Esophagus muscularis mucosa (tissue), 3 donors: ENCODE measurements around the gene HS3ST4.

Experiments
- EP300 ChIP-seq: sonication (generic); formaldehyde crosslinking; IDR thresholded peaks from one replicate; pipeline ENCODE4 v1.6.1; 2017; ENCODE audit warnings: antibody characterized with exemption
- TF ChIP-seq, protein P1 (sequence below), 3 experiments: fragments of 200-600 bp in 2 of 3; fragments of 450-650 bp in 1 of 3; sonication (generic) in 2 of 3; IDR thresholded peaks; one replicate each; pipeline ENCODE4 v1.5.1; 2017 to 2019; ENCODE audit warnings: antibody characterized with exemption in 3 of 3, mild to moderate bottlenecking in 2 of 3, moderate library complexity in 1 of 3

- no peak for TF ChIP-seq EP300
- TF ChIP-seq, protein P1, sequence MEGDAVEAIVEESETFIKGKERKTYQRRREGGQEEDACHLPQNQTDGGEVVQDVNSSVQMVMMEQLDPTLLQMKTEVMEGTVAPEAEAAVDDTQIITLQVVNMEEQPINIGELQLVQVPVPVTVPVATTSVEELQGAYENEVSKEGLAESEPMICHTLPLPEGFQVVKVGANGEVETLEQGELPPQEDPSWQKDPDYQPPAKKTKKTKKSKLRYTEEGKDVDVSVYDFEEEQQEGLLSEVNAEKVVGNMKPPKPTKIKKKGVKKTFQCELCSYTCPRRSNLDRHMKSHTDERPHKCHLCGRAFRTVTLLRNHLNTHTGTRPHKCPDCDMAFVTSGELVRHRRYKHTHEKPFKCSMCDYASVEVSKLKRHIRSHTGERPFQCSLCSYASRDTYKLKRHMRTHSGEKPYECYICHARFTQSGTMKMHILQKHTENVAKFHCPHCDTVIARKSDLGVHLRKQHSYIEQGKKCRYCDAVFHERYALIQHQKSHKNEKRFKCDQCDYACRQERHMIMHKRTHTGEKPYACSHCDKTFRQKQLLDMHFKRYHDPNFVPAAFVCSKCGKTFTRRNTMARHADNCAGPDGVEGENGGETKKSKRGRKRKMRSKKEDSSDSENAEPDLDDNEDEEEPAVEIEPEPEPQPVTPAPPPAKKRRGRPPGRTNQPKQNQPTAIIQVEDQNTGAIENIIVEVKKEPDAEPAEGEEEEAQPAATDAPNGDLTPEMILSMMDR (IDR thresholded peaks at IDR 0.05): no peak
These were observed 55.5 kb downstream of the HS3ST4 start for GRCh38 chr16:25747160-25747758.
